H1 (cell line): ENCODE results near the gene EPB41L4A. TPM values are rescaled to one million over a fixed set of nuclear protein-coding genes. Genes with fewer than 3 reads are reported as not detected.

Experiments used
- CHD1 ChIP-seq: IDR thresholded peaks from 2 replicates; pipeline ENCODE4 v1.6.1; 2012; ENCODE audit warnings: low read depth, low read length, improper control_type of control experiment
- E2F6 ChIP-seq: IDR thresholded peaks from 2 replicates; pipeline ENCODE4 v1.6.1; 2012; ENCODE audit warnings: inconsistent platforms
- FOSL1 ChIP-seq: IDR thresholded peaks from 2 replicates; pipeline ENCODE4 v1.6.1; 2011; ENCODE audit warnings: mild to moderate bottlenecking, low read depth, low read length, moderate library complexity; ENCODE audit not compliant: insufficient read depth
- RBBP5 ChIP-seq: IDR thresholded peaks from 2 replicates; pipeline ENCODE4 v1.7.1; 2012; ENCODE audit warnings: low read depth, mild to moderate bottlenecking, inconsistent platforms, low read length, moderate library complexity, borderline replicate concordance
- RFX5 ChIP-seq: IDR thresholded peaks from 2 replicates; pipeline ENCODE4 v1.6.1; 2011; ENCODE audit warnings: low read depth, low read length, improper control_type of control experiment, borderline replicate concordance
- TAF1 ChIP-seq: IDR thresholded peaks from 2 replicates; pipeline ENCODE4 v1.6.1; 2011; ENCODE audit warnings: mild to moderate bottlenecking, low read depth, low read length
- TAF7 ChIP-seq: optimal IDR thresholded peaks from 2 replicates; pipeline ENCODE3; 2011; ENCODE audit warnings: low read depth, mild to moderate bottlenecking, inconsistent platforms, low read length, moderate library complexity, borderline replicate concordance
- ZNF274 ChIP-seq: IDR thresholded peaks from 2 replicates; pipeline ENCODE4 v1.7.0; 2012; ENCODE audit warnings: low read length, borderline replicate concordance; ENCODE audit errors: extremely low read depth
- polyA plus RNA-seq, 7 experiments: library from polyadenylated mRNA; depleted of rRNA in 3 of 7; stranded (reverse) in 5 of 7; unstranded in 2 of 7; fragments of >200 nt in 5 of 7; fragments of 200-250 nt in 2 of 7; gene quantifications; 1 replicate in 5 of 7; 2 replicates in 1 of 7; 4 replicates in 1 of 7; pipeline versions ENCODE4 v1.2.1 to v1.2.3, GENCODE V29; 2011 to 2013; ENCODE audit warnings: missing spikeins in 2 of 7, mixed read lengths in 2 of 7
- total RNA-seq: library from RNA; stranded (reverse); fragmentation: NEBNext Ultra II Directional; extraction: Animal tissue kit (Norgen Biotek cat#: 25700); gene quantifications from 2 replicates; pipeline ENCODE4 v1.2.1, GENCODE V29; 2021

EPB41L4A gene
- total and polyA plus RNA-seq, 2 of the 8 experiments (the other 6 are each of a cell fraction or from before 2014, with no cell fraction given), result 1.6 to 4.6 TPM

- no peak for TF ChIP-seq TAF7
- no peak for TF ChIP-seq RFX5
- no peak for TF ChIP-seq ZNF274
- no peak for TF ChIP-seq RBBP5
- no peak for TF ChIP-seq E2F6
- no peak for TF ChIP-seq FOSL1
- no peak for TF ChIP-seq CHD1
- no peak for TF ChIP-seq TAF1
These were observed 185.1 kb downstream of the EPB41L4A start (continued) for GRCh38 chr5:112234000-112234399.
